Adrenal gland (tissue), 5 donors: ENCODE data around the gene RECK.

Source experiments
- POLR2A ChIP-seq, 2 donors: fragments of 450-650 bp; IDR thresholded peaks; one replicate each; pipeline ENCODE4 v1.6.1; 2017; ENCODE audit warnings: antibody characterized with exemption in 2 of 2, mild to moderate bottlenecking in 2 of 2, moderate library complexity in 1 of 2
- TF ChIP-seq, protein P1 (sequence below), 6 experiments: fragments of 450-650 bp in 4 of 6; fragments of 200-600 bp in 2 of 6; sonication (generic) in 1 of 6; IDR thresholded peaks; 1 replicate in 5 of 6; 2 replicates in 1 of 6; pipeline versions ENCODE4 v1.5.1 to v1.8.0; 2016 to 2021; ENCODE audit warnings: antibody characterized with exemption in 6 of 6, mild to moderate bottlenecking in 2 of 6, moderate library complexity in 1 of 6
- donor health status: DM: no; HTN: no; CAD: no.

DNA sequence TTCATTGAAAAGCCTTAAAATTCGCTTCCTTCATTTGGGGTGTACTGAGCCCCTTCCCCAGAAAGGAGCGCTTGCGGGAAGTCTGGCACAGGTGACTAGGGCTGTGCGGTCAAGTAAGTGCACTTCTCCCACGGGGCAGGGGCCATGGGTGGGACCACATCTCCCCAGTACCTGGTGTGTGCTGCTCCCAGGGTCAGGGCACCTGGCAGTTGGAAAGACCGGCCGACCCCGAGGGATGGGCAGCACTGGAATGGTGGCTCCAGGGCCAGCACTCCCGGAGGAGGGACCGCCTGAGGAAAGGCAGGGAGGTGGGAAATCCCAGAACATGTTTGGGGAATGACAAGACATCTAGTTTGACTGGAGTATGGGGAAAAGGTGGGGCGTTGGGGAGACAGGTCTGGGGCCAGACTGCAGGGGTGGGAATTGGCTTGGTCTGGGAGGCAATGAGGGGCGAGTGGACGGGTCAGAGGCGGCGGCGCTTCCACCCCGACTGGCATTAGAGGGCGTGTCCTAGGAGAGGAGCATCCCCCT lies 99.1 kb downstream of the RECK start:
- TF ChIP-seq, protein P1, sequence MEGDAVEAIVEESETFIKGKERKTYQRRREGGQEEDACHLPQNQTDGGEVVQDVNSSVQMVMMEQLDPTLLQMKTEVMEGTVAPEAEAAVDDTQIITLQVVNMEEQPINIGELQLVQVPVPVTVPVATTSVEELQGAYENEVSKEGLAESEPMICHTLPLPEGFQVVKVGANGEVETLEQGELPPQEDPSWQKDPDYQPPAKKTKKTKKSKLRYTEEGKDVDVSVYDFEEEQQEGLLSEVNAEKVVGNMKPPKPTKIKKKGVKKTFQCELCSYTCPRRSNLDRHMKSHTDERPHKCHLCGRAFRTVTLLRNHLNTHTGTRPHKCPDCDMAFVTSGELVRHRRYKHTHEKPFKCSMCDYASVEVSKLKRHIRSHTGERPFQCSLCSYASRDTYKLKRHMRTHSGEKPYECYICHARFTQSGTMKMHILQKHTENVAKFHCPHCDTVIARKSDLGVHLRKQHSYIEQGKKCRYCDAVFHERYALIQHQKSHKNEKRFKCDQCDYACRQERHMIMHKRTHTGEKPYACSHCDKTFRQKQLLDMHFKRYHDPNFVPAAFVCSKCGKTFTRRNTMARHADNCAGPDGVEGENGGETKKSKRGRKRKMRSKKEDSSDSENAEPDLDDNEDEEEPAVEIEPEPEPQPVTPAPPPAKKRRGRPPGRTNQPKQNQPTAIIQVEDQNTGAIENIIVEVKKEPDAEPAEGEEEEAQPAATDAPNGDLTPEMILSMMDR (IDR thresholded peaks at IDR 0.05), result no peak
- no peak for TF ChIP-seq POLR2A (IDR thresholded peaks at IDR 0.05)
